ENCODE data around the gene USP43. TPM values are rescaled to one million over a fixed set of nuclear protein-coding genes. Genes with fewer than 3 reads are reported as not detected.

The USP43 gene
- total and polyA plus RNA-seq, 2 donors (not counting 1 experiment from before 2014, with no cell fraction given) = 0.16 to 0.30 TPM

DNA sequence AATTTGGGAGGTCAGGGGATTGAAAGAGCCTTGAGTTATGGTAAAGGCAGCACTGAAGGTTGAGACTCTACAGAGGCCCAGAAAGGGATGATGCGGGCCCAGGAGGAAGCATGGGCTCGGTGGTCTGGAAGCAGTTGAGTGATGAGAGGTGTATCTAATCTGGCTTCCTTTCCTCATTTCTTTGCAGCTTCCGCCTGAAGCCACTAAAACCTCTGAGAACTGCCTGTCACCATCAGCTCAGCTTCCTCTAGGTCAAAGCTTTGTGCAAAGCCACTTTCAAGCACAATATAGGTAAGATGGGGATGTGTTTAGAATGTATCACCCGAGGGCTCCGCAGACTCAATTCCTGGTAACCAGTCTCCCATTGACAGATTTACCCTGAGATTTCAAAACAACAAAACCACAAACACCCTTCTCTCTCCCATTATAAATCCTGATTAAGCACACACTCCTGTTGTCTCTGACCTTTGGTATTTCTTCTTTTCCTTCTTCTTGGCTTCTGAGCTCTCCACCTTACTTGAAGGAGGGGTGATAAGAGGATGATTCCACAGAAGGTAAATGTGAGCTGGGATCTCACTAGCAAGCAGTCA is 21.2 kb downstream of the USP43 start:
- H3K36me3 ChIP-seq (replicated peaks in 1 of 2; ENCODE audit: control extremely low read depth in 1 of 2, control insufficient read depth in 1 of 2, extremely low read depth in 1 of 2, insufficient read depth in 2 of 2, low read length in 1 of 2) = no peaks in the 10 kb centered on the region
- no peak overlapping the region for H3K9ac ChIP-seq (ENCODE audit: low read length)
- H3K4me1 Mint-ChIP-seq = no peaks in the 10 kb centered on the region
- H4K20me1 ChIP-seq (ENCODE audit: control insufficient read depth, insufficient read depth, low read length, poor library complexity, severe bottlenecking) = no peaks in the 10 kb centered on the region
- DNase-seq = no peak
- H3K4me3 Mint-ChIP-seq = no peak overlapping the region
- WGBS (ENCODE audit: insufficient coverage) = no CpG with 5 or more reads among the region's 5 CpGs
- H3K9me3 Mint-ChIP-seq (ENCODE audit: insufficient read depth) = no peaks in the 10 kb centered on the region
- TF ChIP-seq, protein P1, sequence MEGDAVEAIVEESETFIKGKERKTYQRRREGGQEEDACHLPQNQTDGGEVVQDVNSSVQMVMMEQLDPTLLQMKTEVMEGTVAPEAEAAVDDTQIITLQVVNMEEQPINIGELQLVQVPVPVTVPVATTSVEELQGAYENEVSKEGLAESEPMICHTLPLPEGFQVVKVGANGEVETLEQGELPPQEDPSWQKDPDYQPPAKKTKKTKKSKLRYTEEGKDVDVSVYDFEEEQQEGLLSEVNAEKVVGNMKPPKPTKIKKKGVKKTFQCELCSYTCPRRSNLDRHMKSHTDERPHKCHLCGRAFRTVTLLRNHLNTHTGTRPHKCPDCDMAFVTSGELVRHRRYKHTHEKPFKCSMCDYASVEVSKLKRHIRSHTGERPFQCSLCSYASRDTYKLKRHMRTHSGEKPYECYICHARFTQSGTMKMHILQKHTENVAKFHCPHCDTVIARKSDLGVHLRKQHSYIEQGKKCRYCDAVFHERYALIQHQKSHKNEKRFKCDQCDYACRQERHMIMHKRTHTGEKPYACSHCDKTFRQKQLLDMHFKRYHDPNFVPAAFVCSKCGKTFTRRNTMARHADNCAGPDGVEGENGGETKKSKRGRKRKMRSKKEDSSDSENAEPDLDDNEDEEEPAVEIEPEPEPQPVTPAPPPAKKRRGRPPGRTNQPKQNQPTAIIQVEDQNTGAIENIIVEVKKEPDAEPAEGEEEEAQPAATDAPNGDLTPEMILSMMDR (IDR thresholded peaks at IDR 0.05) = no peak
- no peak for TF ChIP-seq EZH2 (IDR thresholded peaks at IDR 0.05; ENCODE audit: borderline replicate concordance, insufficient read depth, low read depth, low read length, poor library complexity, severe bottlenecking)
- no peak overlapping the region for H3K4me3 ChIP-seq (ENCODE audit: control extremely low read depth in 1 of 5, extremely low read depth in 1 of 5, insufficient read depth in 1 of 5, low read depth in 2 of 5, low read length in 4 of 5)
- H3K4me1 ChIP-seq (ENCODE audit: control insufficient read depth in 2 of 2, insufficient read depth in 2 of 2, low read length in 2 of 2) = no peaks in the 10 kb centered on the region
- H3K79me2 ChIP-seq (ENCODE audit: control insufficient read depth, insufficient read depth, low read length) = no peaks in the 10 kb centered on the region
- peaks cover 10% of the 10 kb centered on the region for H3K27me3 Mint-ChIP-seq
- no peaks in the 10 kb centered on the region for H3K27me3 ChIP-seq (replicated peaks in 1 of 4; ENCODE audit: control extremely low read depth in 1 of 4, control insufficient read depth in 3 of 4, insufficient read depth in 4 of 4, low read length in 3 of 4)
- H3K9me3 ChIP-seq (ENCODE audit: control extremely low read depth in 1 of 3, control insufficient read depth in 2 of 3, insufficient read depth in 1 of 3, low read length in 2 of 3) = no peaks in the 10 kb centered on the region
- ChIA-PET POLR2A (no interaction called here), CTCF (interaction anchor here (0.5 kb wide), 1 partner anchor 90 kb away, joined by 3 read pairs; the partner anchor contains the start of gene CFAP52)
- H3K27ac Mint-ChIP-seq = no peak overlapping the region
- ATAC-seq (ENCODE audit: low read depth) = no peak
- H3K27ac ChIP-seq (ENCODE audit: low read length in 2 of 2) = no peak overlapping the region
- intact Hi-C loops (cut with micrococcal nuclease) = no loop called here
- H2AFZ ChIP-seq (ENCODE audit: insufficient read depth, low read depth, low read length, poor library complexity, severe bottlenecking) = no peak overlapping the region
- no peak overlapping the region for H3K4me2 ChIP-seq (replicated peaks; ENCODE audit: low read depth, low read length, poor library complexity, severe bottlenecking)

DNA sequence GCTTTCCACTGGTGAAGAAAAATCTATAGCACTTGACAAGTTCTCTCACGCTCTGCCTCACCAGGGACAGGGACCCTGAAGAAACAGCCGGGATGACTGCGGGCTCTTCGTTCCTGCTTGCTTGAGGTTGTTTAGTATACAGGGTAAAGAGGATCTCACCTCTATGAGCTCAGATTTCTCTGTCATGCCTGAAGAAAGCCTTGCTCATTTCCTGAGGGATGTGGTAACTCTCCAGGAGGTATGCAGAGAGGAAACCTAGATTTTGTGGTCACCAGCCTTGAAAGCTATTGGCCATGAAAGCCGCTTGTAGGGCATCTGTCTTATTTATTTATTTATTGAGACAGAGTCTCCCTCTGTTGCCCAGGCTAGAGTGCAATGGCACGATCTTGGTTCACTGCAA is 23.2 kb downstream of the USP43 start:
- Histone ChIP-seq H4K20me1 (ENCODE audit: control insufficient read depth, insufficient read depth, low read length, poor library complexity, severe bottlenecking) (no peaks in the 10 kb centered on the region), H3K27me3 (replicated peaks in 1 of 4; ENCODE audit: control extremely low read depth in 1 of 4, control insufficient read depth in 3 of 4, insufficient read depth in 4 of 4, low read length in 3 of 4) (no peaks in the 10 kb centered on the region), H3K9me3 (ENCODE audit: control extremely low read depth in 1 of 3, control insufficient read depth in 2 of 3, insufficient read depth in 1 of 3, low read length in 2 of 3) (no peaks in the 10 kb centered on the region), H3K4me3 (ENCODE audit: control extremely low read depth in 1 of 5, extremely low read depth in 1 of 5, insufficient read depth in 1 of 5, low read depth in 2 of 5, low read length in 4 of 5) (no peak overlapping the region), H3K36me3 (replicated peaks in 1 of 2; ENCODE audit: control extremely low read depth in 1 of 2, control insufficient read depth in 1 of 2, extremely low read depth in 1 of 2, insufficient read depth in 2 of 2, low read length in 1 of 2) (no peaks in the 10 kb centered on the region), H3K79me2 (ENCODE audit: control insufficient read depth, insufficient read depth, low read length) (no peaks in the 10 kb centered on the region), H3K4me2 (replicated peaks; ENCODE audit: low read depth, low read length, poor library complexity, severe bottlenecking) (no peak overlapping the region), H3K9ac (ENCODE audit: low read length) (no peak overlapping the region), H3K4me1 (ENCODE audit: control insufficient read depth in 2 of 2, insufficient read depth in 2 of 2, low read length in 2 of 2) (no peaks in the 10 kb centered on the region), H2AFZ (ENCODE audit: insufficient read depth, low read depth, low read length, poor library complexity, severe bottlenecking) (no peak overlapping the region), H3K27ac (ENCODE audit: low read length in 2 of 2) (no peak overlapping the region)
- WGBS (ENCODE audit: insufficient coverage) = 65% methylated on average over 4 of the region's 6 CpGs
- ChIA-PET CTCF (no interaction called here), POLR2A (interaction anchor here (0.7 kb wide), 1 partner anchor 39 kb away, joined by 4 read pairs; no protein-coding TSS in a partner anchor)
- intact Hi-C loops (cut with micrococcal nuclease) = no loop called here
- no peaks in the 10 kb centered on the region for H3K4me1 Mint-ChIP-seq
- ATAC-seq (ENCODE audit: low read depth) (no peak), DNase-seq (no peak)
- H3K27me3 Mint-ChIP-seq = peaks cover 10% of the 10 kb centered on the region
- H3K4me3 Mint-ChIP-seq = no peak overlapping the region
- H3K27ac Mint-ChIP-seq = no peak overlapping the region
- no peak for TF ChIP-seq EZH2 (IDR thresholded peaks at IDR 0.05; ENCODE audit: borderline replicate concordance, insufficient read depth, low read depth, low read length, poor library complexity, severe bottlenecking)
- TF ChIP-seq, protein P1 (IDR thresholded peaks at IDR 0.05) = no peak
- H3K9me3 Mint-ChIP-seq (ENCODE audit: insufficient read depth) = no peaks in the 10 kb centered on the region
